ENCODE measurements around the gene CD1B. TPM values are rescaled to one million over a fixed set of nuclear protein-coding genes. Genes with fewer than 3 reads are reported as not detected.

The CD1B gene
- total RNA-seq, 3 donors from 2014 or later = not detected

DNA sequence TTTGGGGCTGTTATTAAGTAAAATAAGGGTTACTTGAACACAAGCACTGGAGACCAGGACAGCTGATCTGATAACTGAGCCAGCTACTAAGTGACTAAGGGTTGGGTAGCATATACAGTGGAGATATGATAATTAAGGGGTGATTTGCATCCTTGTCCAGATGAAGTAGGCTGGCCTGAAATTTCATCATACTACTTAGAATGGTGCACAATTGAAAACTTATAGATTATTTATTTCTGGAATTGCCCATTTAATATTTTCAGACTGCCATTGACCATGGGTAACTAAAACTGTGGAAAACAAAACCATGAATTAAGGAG lies 3.8 kb upstream of the CD1B start:
- ATAC-seq = no peak
- peaks cover 6% of the 10 kb centered on the region for H3K4me1 Mint-ChIP-seq (ENCODE audit: low read depth)

GRCh38 chr1:158334526-158335212 lies 3.3 kb upstream of the CD1B start:
- no peak for ATAC-seq
- peaks cover 9% of the 10 kb centered on the region for H3K9me3 Mint-ChIP-seq
- H3K36me3 Mint-ChIP-seq (ENCODE audit: insufficient read depth) = no peaks in the 10 kb centered on the region
- no peak overlapping the region for H3K4me3 Mint-ChIP-seq
- H3K27me3 Mint-ChIP-seq (ENCODE audit: low read depth) = peaks cover 10% of the 10 kb centered on the region
- peaks cover 6% of the 10 kb centered on the region for H3K4me1 Mint-ChIP-seq (ENCODE audit: low read depth)
- DNase-seq = no peak

More for the DNA sequence above, 3.8 kb upstream of the CD1B start:
- DNase-seq = no peak
- no peak overlapping the region for H3K4me3 Mint-ChIP-seq
- H3K9me3 Mint-ChIP-seq = peaks cover 9% of the 10 kb centered on the region
- no peaks in the 10 kb centered on the region for H3K36me3 Mint-ChIP-seq (ENCODE audit: insufficient read depth)
- peaks cover 10% of the 10 kb centered on the region for H3K27me3 Mint-ChIP-seq (ENCODE audit: low read depth)

GRCh38 chr1:158333405-158334155 lies 2.2 kb upstream of the CD1B start:
- Mint-ChIP-seq H3K4me3 (no peak overlapping the region), H3K36me3 (ENCODE audit: insufficient read depth) (no peaks in the 10 kb centered on the region), H3K4me1 (ENCODE audit: low read depth) (peaks cover 6% of the 10 kb centered on the region), H3K9me3 (peaks cover 5% of the 10 kb centered on the region), H3K27me3 (ENCODE audit: low read depth) (peaks cover 11% of the 10 kb centered on the region)
- ATAC-seq (no peak), DNase-seq (no peak)

DNA sequence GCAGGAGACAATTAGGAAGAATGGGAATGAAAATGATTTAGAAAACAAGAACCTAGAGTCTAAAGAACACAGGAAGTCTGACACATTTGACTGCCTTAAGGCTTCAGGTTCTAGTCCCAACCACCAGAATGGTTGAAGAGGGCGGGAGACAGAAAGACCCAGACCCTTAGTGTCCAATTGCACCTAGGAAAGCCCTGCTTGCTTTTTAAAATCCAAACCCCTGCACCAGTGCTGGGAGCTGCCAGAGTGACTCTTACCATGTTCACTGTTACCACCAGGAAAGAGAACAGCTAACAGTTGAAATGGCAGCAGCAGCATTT lies 265 bp downstream of the CD1B start:
- no peaks in the 10 kb centered on the region for H3K9me3 Mint-ChIP-seq
- ATAC-seq (no peak), DNase-seq (no peak)
- peaks cover 10% of the 10 kb centered on the region for H3K27me3 Mint-ChIP-seq (ENCODE audit: low read depth)
- H3K4me3 Mint-ChIP-seq = no peak overlapping the region
- H3K4me1 Mint-ChIP-seq (ENCODE audit: low read depth) = peaks cover 6% of the 10 kb centered on the region
- no peaks in the 10 kb centered on the region for H3K36me3 Mint-ChIP-seq (ENCODE audit: insufficient read depth)

- no peak overlapping the region for H3K4me3 Mint-ChIP-seq
- peaks cover 6% of the 10 kb centered on the region for H3K4me1 Mint-ChIP-seq (ENCODE audit: low read depth)
- peaks cover 10% of the 10 kb centered on the region for H3K27me3 Mint-ChIP-seq (ENCODE audit: low read depth)
- H3K36me3 Mint-ChIP-seq (ENCODE audit: insufficient read depth) = no peaks in the 10 kb centered on the region
- H3K9me3 Mint-ChIP-seq = no peaks in the 10 kb centered on the region
- no peak for ATAC-seq
- no peak for DNase-seq
These were observed 783 bp downstream of the CD1B start for GRCh38 chr1:158330391-158331105.

DNA sequence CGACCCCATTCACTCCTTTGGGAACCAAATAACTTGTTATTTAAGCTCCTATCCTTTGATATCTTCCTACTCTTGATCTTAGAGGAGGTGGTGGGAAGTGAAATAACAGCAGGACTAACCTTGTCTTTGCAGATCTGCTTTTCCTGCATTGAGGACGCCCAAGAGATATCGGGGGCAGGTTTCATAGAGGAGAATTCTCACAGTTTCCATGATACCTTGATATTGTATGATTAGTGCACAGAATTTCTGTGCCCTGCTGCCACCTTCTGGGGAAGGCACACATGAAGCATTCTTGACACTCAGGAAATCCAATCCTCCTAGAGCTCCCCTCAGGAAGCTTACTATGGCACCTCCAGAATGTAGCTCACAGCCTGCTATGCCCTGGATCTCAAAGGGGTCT lies 1.6 kb downstream of the CD1B start:
- H3K9me3 Mint-ChIP-seq = no peaks in the 10 kb centered on the region
- no peak overlapping the region for H3K4me3 Mint-ChIP-seq
- DNase-seq = no peak
- ATAC-seq = no peak
- H3K36me3 Mint-ChIP-seq (ENCODE audit: insufficient read depth) = no peaks in the 10 kb centered on the region
- peaks cover 10% of the 10 kb centered on the region for H3K27me3 Mint-ChIP-seq (ENCODE audit: low read depth)
- H3K4me1 Mint-ChIP-seq (ENCODE audit: low read depth) = peaks cover 6% of the 10 kb centered on the region

DNA sequence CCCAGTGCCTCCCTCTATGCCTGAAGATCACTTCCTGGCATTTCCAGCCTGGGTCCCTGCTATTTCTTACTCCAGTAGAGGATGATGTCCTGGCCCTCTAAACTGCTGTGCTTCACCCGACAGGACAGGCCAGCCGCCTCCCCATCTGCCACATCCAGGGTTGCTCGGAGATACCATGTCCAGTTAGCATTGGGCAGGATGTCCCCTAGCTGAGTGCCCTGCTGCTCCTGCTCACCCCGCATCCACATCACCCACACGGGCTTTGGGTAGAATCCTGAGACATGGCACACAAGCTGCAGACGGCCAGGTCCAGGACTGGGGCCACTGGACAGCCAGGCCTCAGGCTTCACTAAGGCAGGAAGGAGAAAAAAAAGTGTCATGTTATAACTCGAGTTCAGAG lies 2.0 kb downstream of the CD1B start:
- H3K9me3 Mint-ChIP-seq = no peaks in the 10 kb centered on the region
- H3K4me1 Mint-ChIP-seq (ENCODE audit: low read depth) = peaks cover 3% of the 10 kb centered on the region
- DNase-seq (no peak), ATAC-seq (no peak)
- no peak overlapping the region for H3K4me3 Mint-ChIP-seq
- H3K27me3 Mint-ChIP-seq (ENCODE audit: low read depth) = peaks cover 12% of the 10 kb centered on the region
- no peaks in the 10 kb centered on the region for H3K36me3 Mint-ChIP-seq (ENCODE audit: insufficient read depth)

DNA sequence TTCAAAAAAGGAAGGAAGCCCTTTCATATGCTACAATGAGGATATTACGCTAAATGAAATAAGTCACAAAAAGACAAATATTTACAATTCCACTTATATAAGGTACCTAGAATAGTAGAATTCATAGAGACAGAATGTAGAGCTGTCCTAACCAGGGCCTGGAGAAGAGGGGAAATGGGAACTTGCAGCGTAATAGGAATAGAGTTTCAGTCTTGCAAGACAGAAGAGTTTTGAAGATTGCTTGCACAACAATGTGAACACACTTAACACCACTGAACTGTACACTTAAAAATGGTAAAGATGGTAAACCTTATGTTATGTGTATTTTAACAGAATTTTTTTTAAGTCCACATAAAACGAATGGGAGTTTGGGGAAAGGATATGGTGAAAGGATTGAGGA lies 2.9 kb downstream of the CD1B start:
- Mint-ChIP-seq H3K4me1 (ENCODE audit: low read depth) (peaks cover 2% of the 10 kb centered on the region), H3K27me3 (ENCODE audit: low read depth) (peaks cover 12% of the 10 kb centered on the region), H3K36me3 (ENCODE audit: insufficient read depth) (no peaks in the 10 kb centered on the region), H3K9me3 (peaks cover 1% of the 10 kb centered on the region), H3K4me3 (no peak overlapping the region)
- DNase-seq (no peak), ATAC-seq (no peak)

DNA sequence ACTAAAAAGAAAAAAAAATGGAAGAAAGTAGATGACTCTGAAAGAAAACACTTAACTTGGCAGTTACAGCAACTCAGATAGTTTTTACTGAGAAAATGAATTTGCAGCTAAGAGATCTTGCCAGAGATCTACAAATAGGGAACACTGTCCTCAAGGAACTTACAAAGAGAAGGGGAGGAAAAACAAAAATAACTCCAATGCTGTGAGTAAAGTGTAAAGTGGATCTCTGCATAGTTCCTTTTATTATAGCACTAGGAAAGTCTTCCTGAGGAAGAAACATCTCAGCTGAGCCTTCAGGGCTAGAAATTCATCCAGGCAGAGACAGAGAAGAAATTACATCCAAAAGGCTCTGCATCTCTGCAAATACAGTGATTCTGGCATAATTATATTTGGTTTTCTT lies 3.9 kb downstream of the CD1B start:
- Mint-ChIP-seq H3K4me1 (ENCODE audit: low read depth) (no peaks in the 10 kb centered on the region), H3K27me3 (ENCODE audit: low read depth) (peaks cover 16% of the 10 kb centered on the region), H3K36me3 (ENCODE audit: insufficient read depth) (no peaks in the 10 kb centered on the region), H3K4me3 (no peak overlapping the region), H3K9me3 (peaks cover 7% of the 10 kb centered on the region)
- DNase-seq = no peak
- ATAC-seq = no peak

DNA sequence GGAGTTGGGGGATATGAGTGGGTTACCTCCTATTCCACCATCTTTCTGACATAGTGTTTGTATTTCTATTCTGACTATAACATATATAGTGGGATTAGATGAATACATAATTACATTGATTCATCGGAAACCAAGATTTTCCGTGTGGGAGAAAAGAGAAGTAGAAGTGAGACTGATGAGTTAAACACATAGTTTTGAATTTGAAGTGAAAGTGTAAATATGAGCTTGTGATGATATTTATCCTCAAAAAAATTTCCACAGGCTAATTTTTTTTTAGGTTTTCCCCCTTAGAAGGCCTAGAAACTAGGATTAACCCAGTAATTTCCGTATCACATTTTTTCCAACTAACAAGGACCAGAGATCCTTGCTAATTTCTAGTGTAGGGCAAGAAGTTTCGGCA lies 6.9 kb downstream of the CD1B start:
- ATAC-seq (no peak), DNase-seq (no peak)
- peaks cover 21% of the 10 kb centered on the region for H3K27me3 Mint-ChIP-seq (ENCODE audit: low read depth)
- H3K36me3 Mint-ChIP-seq (ENCODE audit: insufficient read depth) = no peaks in the 10 kb centered on the region
- H3K9me3 Mint-ChIP-seq = peaks cover 7% of the 10 kb centered on the region
- H3K4me1 Mint-ChIP-seq (ENCODE audit: low read depth) = no peaks in the 10 kb centered on the region
- no peak overlapping the region for H3K4me3 Mint-ChIP-seq

GRCh38 chr1:158323866-158324265 lies 7.5 kb downstream of the CD1B start:
- no peak for ATAC-seq
- H3K4me3 Mint-ChIP-seq = no peak overlapping the region
- H3K4me1 Mint-ChIP-seq (ENCODE audit: low read depth) = no peaks in the 10 kb centered on the region
- no peak for DNase-seq
- peaks cover 7% of the 10 kb centered on the region for H3K9me3 Mint-ChIP-seq
- peaks cover 18% of the 10 kb centered on the region for H3K27me3 Mint-ChIP-seq (ENCODE audit: low read depth)
- no peaks in the 10 kb centered on the region for H3K36me3 Mint-ChIP-seq (ENCODE audit: insufficient read depth)

DNA sequence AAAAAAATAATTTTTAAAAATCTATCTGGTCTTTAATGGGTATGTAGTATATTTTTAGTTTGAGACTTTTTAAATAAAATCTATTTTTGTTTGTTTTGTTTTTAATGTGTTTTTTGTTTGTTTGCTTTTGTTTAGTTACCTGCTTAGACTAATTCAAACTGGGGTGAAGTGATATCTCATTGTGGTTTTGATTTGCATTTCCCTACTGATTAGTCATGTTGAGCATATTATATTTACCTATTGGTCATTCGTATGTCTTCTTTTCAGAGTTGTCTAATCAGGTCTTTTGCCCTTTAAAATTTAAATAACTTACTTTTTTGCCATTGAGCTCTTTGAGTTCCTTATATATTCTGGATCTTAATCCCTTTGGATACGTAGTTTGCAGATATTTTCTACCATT lies 20.3 kb downstream of the CD1B start:
- no peak overlapping the region for H3K4me3 Mint-ChIP-seq
- no peaks in the 10 kb centered on the region for H3K36me3 Mint-ChIP-seq (ENCODE audit: insufficient read depth)

DNA sequence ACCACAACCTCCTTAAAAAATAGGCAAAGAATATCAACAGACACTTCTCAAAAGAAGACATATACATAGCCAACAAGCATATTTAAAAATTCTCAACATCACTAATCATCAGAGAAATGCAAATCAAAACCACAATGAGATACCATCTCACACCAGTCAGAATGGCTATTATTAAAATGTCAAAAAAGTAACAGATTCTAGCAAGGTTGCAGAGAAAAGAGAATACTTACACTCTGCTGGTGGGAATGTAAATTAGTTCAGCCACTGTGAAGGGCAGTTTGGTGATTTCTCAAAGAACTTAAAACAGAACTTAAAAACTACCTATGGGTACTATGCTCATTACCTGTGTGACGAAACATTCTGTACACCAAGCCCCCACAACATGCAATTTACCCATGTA lies 20.7 kb downstream of the CD1B start:
- DNase-seq = no peak
- Mint-ChIP-seq H3K4me1 (ENCODE audit: low read depth) (no peaks in the 10 kb centered on the region), H3K9me3 (peaks cover 14% of the 10 kb centered on the region), H3K4me3 (no peak overlapping the region), H3K27me3 (ENCODE audit: low read depth) (no peaks in the 10 kb centered on the region), H3K36me3 (ENCODE audit: insufficient read depth) (no peaks in the 10 kb centered on the region)
- ATAC-seq = no peak

More for the DNA sequence above, 20.3 kb downstream of the CD1B start:
- ATAC-seq (no peak), DNase-seq (no peak)
- no peaks in the 10 kb centered on the region for H3K27me3 Mint-ChIP-seq (ENCODE audit: low read depth)
- H3K9me3 Mint-ChIP-seq = peaks cover 14% of the 10 kb centered on the region
- no peaks in the 10 kb centered on the region for H3K4me1 Mint-ChIP-seq (ENCODE audit: low read depth)

- Mint-ChIP-seq H3K9me3 (peaks cover 16% of the 10 kb centered on the region), H3K4me1 (ENCODE audit: low read depth) (no peaks in the 10 kb centered on the region), H3K27me3 (ENCODE audit: low read depth) (peaks cover 19% of the 10 kb centered on the region), H3K4me3 (no peak overlapping the region), H3K36me3 (ENCODE audit: insufficient read depth) (no peaks in the 10 kb centered on the region)
- DNase-seq (no peak), ATAC-seq (no peak)
These were observed 35.5 kb downstream of the CD1B start for GRCh38 chr1:158295791-158296190.

- Mint-ChIP-seq H3K27me3 (ENCODE audit: low read depth) (peaks cover 13% of the 10 kb centered on the region), H3K4me3 (no peak overlapping the region), H3K9me3 (no peaks in the 10 kb centered on the region), H3K4me1 (ENCODE audit: low read depth) (peaks cover 14% of the 10 kb centered on the region), H3K36me3 (ENCODE audit: insufficient read depth) (no peaks in the 10 kb centered on the region)
- DNase-seq (no peak), ATAC-seq (no peak)
These were observed 40.9 kb downstream of the CD1B start for GRCh38 chr1:158290321-158290844.

All from activated T-cell treated with anti-CD3 and anti-CD28 coated beads, Interleukin-2, amount 50 U/mL, for 4 hours (primary cell).